ENCODE results near the gene DCUN1D3.

The DCUN1D3 gene

DNA sequence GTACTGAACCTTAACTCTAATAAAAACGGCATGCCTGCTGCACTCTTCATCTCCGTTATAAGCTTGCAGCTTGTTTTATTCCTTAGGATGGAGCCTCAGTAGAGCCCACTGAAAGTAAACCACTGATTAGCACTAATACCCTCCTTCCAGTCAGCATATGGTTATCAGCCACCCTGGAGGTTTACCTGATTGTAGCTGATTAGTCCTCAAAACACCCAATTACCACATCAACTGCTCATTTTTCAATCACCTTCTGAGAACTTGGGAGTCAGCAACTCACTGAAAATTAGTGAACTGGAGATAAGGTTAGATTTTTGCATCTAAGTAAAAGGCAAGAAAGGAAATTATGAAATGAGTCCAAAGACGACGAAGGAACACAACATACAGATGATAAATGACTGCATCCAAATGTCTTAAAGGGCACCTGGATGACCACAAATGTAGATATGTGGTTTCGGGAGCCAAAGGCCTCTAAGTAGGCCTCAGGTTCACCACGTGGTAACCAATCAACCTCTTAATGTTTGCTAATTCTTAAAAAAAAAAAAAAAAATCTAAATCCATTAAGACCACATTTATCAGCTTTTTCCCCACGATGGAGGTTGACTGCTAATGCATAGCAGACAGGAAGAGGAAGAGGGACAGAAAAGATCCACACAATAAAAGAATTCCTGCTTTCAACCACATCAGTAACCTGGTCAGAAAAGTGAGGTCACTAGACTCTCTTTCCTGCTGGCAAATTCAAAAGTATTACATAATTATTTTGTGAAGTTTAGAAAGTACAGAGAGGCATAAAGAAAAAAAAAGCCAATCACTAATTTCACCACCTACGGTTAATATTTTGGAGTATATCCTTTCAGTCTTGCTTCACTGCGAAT lies 28.0 kb downstream of the DCUN1D3 start:
- TF ChIP-seq, protein P1, sequence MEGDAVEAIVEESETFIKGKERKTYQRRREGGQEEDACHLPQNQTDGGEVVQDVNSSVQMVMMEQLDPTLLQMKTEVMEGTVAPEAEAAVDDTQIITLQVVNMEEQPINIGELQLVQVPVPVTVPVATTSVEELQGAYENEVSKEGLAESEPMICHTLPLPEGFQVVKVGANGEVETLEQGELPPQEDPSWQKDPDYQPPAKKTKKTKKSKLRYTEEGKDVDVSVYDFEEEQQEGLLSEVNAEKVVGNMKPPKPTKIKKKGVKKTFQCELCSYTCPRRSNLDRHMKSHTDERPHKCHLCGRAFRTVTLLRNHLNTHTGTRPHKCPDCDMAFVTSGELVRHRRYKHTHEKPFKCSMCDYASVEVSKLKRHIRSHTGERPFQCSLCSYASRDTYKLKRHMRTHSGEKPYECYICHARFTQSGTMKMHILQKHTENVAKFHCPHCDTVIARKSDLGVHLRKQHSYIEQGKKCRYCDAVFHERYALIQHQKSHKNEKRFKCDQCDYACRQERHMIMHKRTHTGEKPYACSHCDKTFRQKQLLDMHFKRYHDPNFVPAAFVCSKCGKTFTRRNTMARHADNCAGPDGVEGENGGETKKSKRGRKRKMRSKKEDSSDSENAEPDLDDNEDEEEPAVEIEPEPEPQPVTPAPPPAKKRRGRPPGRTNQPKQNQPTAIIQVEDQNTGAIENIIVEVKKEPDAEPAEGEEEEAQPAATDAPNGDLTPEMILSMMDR (IDR thresholded peaks at IDR 0.05; ENCODE audit: control insufficient read depth, extremely low read depth, insufficient read depth), result no peak
- no peak overlapping the region for H3K4me3 ChIP-seq (ENCODE audit: low read depth, low read length)
- no peak for DNase-seq (ENCODE audit: low read depth)

DNA sequence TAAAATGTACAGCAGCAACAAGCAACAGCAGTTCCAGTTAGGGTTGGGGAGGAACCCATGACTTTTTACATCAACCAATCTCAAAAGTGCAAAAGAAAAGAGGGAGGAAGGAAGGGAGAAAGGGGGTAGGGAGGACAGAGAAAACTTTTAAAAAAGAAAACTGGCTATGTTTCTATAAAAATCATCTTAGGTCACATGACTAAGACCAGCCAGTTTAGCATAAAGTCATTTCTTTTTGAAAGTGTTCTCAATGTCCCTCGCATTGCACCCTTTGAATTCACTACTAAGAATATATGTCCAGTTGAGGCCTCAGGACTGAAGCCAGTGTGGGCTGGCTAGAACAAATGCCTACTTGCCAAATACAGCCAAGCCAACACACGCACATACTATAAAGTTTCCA lies 28.9 kb downstream of the DCUN1D3 start:
- no peak for DNase-seq (ENCODE audit: low read depth)
- TF ChIP-seq, protein P1 (IDR thresholded peaks at IDR 0.05; ENCODE audit: control insufficient read depth, extremely low read depth, insufficient read depth), result no peak
- no peak overlapping the region for H3K4me3 ChIP-seq (ENCODE audit: low read depth, low read length)

DNA sequence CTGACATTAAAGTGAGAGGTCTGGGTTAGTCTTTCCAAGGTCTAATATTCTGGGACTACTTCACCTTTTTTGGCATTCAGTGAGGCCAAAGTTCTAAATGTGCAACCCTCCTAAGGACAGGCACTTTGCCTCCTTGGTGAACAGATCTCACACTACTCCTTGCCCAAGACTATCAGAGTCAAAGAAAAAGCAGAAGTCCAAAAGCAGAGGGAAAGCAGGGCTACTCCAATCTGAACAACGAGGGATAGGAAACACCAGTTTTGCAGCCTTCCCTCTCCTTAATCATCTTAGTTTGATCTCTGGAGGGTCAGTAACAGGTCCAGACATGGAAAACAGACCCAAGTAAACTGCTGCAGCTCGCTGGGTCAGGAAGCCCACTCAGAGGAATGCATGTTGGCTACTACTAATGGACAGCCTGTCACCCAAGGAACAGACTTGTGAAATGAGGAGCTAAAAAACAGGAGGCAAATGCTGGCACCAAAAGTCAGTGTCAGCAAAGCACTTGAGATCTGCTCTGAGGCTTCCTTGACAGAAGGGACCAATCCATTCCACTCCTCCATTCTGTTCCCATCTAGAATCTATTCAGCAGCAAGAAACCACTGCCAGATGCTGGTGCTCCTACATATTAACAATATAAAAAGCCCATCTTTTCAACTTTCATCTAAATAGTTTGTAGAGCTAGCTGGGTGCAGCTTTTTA lies 29.9 kb downstream of the DCUN1D3 start:
- TF ChIP-seq, protein P1 (IDR thresholded peaks at IDR 0.05; ENCODE audit: control insufficient read depth, extremely low read depth, insufficient read depth), result no peak
- no peak for DNase-seq (ENCODE audit: low read depth)
- H3K4me3 ChIP-seq (ENCODE audit: low read depth, low read length), result no peak overlapping the region

DNA sequence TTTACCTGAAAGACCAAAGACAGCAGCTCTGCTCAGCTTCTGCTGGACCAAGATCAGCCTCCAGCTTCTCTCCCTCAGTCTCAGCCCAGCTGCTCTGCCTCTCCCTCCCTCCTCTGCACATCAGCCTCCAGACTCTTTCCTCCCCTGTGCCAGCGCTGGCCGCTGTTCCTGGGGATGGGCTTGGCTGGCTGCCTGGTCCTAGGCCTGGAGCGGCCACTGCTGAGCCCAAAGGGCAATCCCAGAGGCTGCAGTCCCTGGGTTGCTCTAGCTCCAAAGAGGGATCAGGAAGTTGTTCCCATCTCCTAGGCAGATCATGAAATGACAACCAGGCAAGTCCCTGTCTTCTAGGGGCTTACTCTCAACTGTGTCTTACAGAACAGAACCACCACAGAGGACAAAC lies 31.3 kb downstream of the DCUN1D3 start:
- TF ChIP-seq, protein P1 (IDR thresholded peaks at IDR 0.05; ENCODE audit: control insufficient read depth, extremely low read depth, insufficient read depth), result no peak
- H3K4me3 ChIP-seq (ENCODE audit: low read depth, low read length), result no peak overlapping the region
- DNase-seq (ENCODE audit: low read depth), result no peak

DNA sequence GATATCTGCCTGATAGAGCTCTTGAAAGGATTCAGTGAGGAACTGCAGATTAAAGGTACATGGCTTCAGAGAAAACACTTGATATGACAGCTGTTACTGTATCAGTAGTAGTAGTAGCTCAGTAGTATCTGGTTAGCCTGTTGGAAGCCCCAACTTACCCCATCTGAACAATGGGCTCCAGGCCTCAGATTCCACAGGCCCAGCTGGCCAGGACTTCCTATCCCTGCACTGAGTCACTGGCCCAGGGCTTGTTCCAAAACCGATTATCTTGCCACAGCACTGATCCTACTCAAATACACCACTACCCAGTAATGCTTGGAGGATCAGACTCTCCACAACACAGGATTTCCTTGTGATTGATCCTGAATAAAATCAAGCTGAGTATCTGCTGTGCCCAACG lies 32.6 kb downstream of the DCUN1D3 start:
- no peak for DNase-seq (ENCODE audit: low read depth)
- H3K4me3 ChIP-seq (ENCODE audit: low read depth, low read length), result no peak overlapping the region
- TF ChIP-seq, protein P1 (IDR thresholded peaks at IDR 0.05; ENCODE audit: control insufficient read depth, extremely low read depth, insufficient read depth), result no peak

DNA sequence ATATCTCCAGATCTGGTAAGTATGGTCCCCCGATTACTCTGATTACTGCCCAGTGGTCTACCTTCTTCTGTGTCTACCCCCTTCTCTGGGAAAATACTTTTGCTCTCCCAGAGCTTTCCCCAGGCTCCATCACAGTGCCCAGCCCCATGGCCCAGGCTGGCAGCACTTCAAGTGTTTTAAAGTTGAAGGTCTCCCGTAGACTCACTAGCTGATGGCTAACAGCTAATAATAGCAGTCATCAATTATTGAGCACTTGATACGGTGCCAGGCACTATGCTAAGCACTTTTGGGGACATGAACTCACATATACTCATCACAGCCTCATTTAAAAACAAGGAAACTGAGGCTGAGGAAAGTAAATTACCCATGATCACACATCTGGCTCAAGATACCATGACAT lies 33.4 kb downstream of the DCUN1D3 start:
- no peak overlapping the region for H3K4me3 ChIP-seq (ENCODE audit: low read depth, low read length)
- no peak for DNase-seq (ENCODE audit: low read depth)
- TF ChIP-seq, protein P1 (IDR thresholded peaks at IDR 0.05; ENCODE audit: control insufficient read depth, extremely low read depth, insufficient read depth), result no peak
